SKM-1 (cell line): ENCODE measurements around the gene SAT1.

ENCODE experiments used
- DNase-seq: peaks from one replicate; lab custom pipeline; 2025; ENCODE audit not compliant: unreplicated experiment; lab: John Stamatoyannopoulos, UW

SAT1 gene

GRCh38 chrX:23773601-23774175 lies 9.3 kb upstream of the SAT1 start:
- DNase-seq = no peak

GRCh38 chrX:23776363-23776762 lies 6.6 kb upstream of the SAT1 start:
- DNase-seq = no peak

- DNase-seq = no peak
Observed at GRCh38 chrX:23779025-23779424, 3.9 kb upstream of the SAT1 start.

GRCh38 chrX:23782455-23782854 lies 518 bp upstream of the SAT1 start:
- no peak for DNase-seq

GRCh38 chrX:23783589-23784469 lies 856 bp downstream of the SAT1 start:
- no peak for DNase-seq

- peak; percentile 62 for DNase-seq
Observed at GRCh38 chrX:23784470-23785331, 1.7 kb downstream of the SAT1 start.

GRCh38 chrX:23785580-23785979 lies 2.6 kb downstream of the SAT1 start:
- no peak for DNase-seq

GRCh38 chrX:23786268-23786815 lies 3.4 kb downstream of the SAT1 start:
- DNase-seq = no peak

GRCh38 chrX:23787745-23788118 lies 4.8 kb downstream of the SAT1 start:
- DNase-seq = no peak

- no peak for DNase-seq
Observed at GRCh38 chrX:23788521-23788920, 5.5 kb downstream of the SAT1 start.

- DNase-seq = no peak
Observed at GRCh38 chrX:23788946-23789345, 6.0 kb downstream of the SAT1 start.

- DNase-seq = no peak
Observed at GRCh38 chrX:23789386-23790154, 6.6 kb downstream of the SAT1 start.

GRCh38 chrX:23790155-23790497 lies 7.2 kb downstream of the SAT1 start:
- no peak for DNase-seq

GRCh38 chrX:23792861-23793553 lies 10.0 kb downstream of the SAT1 start:
- no peak for DNase-seq

GRCh38 chrX:23795221-23795620 lies 12.2 kb downstream of the SAT1 start:
- no peak for DNase-seq

- no peak for DNase-seq
Observed at GRCh38 chrX:23797371-23798128, 14.6 kb downstream of the SAT1 start.

GRCh38 chrX:23799469-23800065 lies 16.6 kb downstream of the SAT1 start:
- no peak for DNase-seq

- DNase-seq = no peak
Observed at GRCh38 chrX:23802431-23802830, 19.5 kb downstream of the SAT1 start.

- no peak for DNase-seq
Observed at GRCh38 chrX:23803931-23804381, 21.0 kb downstream of the SAT1 start.
